A549 (cell line): ENCODE data around the gene NADSYN1. TPM values are rescaled to one million over a fixed set of nuclear protein-coding genes. Genes with fewer than 3 reads are reported as not detected.

Experiments used
- ATAC-seq, 2 experiments: fragments of 200-7000 bp in 1 of 2; fragments of >200 bp in 1 of 2; cut with Nextera tagmentation in 1 of 2; cut with Tn5 transposase in 1 of 2; 3 replicates each; pipeline versions ENCODE4 v1.8.0 to v1.9.1; 2018 to 2020; ENCODE audit warnings: mild to moderate bottlenecking in 1 of 2, moderate library complexity in 1 of 2
- CTCF ChIA-PET: fragments of 300-600 bp; sonication (Branson Sonifier 250); formaldehyde crosslinking; extraction: SDS; loops from one replicate; lab custom pipeline; 2021; ENCODE audit warnings: antibody characterized with exemption, inconsistent platforms; lab: Yijun Ruan, JAX
- POLR2A ChIA-PET: fragments of 350-600 bp; formaldehyde crosslinking; extraction: SDS; loops from one replicate; lab custom pipeline; 2021; ENCODE audit warnings: antibody characterized with exemption, inconsistent platforms; lab: Yijun Ruan, JAX
- DNase-seq, 2 experiments: peaks; one replicate each; pipeline versions ENCODE4 v3.0.0 to v3.0.0-alpha.2; 2011 to 2016; ENCODE audit warnings: low read depth in 1 of 2, low spot score in 1 of 2
- FAIRE-seq: peaks from 2 replicates; lab custom pipeline; 2011; peaks lifted over from hg19 to GRCh38; lab: Jason Lieb, UNC
- H3K27ac ChIP-seq, 2 experiments: fragments of >200 bp; sonication (Bioruptor Twin); formaldehyde crosslinking; 3 replicates each; pipeline ENCODE4 v1.5.1; 2016 to 2017
- H3K4me1 ChIP-seq: fragments of >200 bp; sonication (Bioruptor Twin); formaldehyde crosslinking; 3 replicates; pipeline ENCODE4 v1.6.1; 2016
- H3K4me2 ChIP-seq: fragments of >200 bp; sonication (Bioruptor Twin); formaldehyde crosslinking; 3 replicates; pipeline ENCODE4 v1.6.1; 2016
- H3K4me3 ChIP-seq: fragments of >200 bp; sonication (Bioruptor Twin); formaldehyde crosslinking; 3 replicates; pipeline ENCODE4 v1.5.1; 2016
- H3K9me3 ChIP-seq: fragments of >200 bp; sonication (Bioruptor Twin); formaldehyde crosslinking; 3 replicates; pipeline ENCODE4 v1.6.1; 2016
- BHLHE40 ChIP-seq: IDR thresholded peaks from 2 replicates; pipeline ENCODE4 v1.6.1; 2012; ENCODE audit warnings: low read depth, low read length, inconsistent platforms
- EHF ChIP-seq: fragments of 250-450 bp; sonication (Bioruptor Pico); IDR thresholded peaks from 2 replicates; pipeline ENCODE4 v1.5.0; 2020; ENCODE audit warnings: mild to moderate bottlenecking
- EP300 ChIP-seq, 2 experiments: fragments of >200 bp; sonication (Bioruptor Twin); formaldehyde crosslinking; IDR thresholded peaks; 2 replicates in 1 of 2; 3 replicates in 1 of 2; pipeline ENCODE4 v1.6.1; 2016 to 2017
- FOSB ChIP-seq: fragments of 250-450 bp; sonication (Bioruptor Pico); IDR thresholded peaks from 2 replicates; pipeline ENCODE4 v1.5.0; 2020; ENCODE audit warnings: mild to moderate bottlenecking, moderate library complexity
- FOXS1 ChIP-seq: fragments of 250-450 bp; sonication (Bioruptor Pico); IDR thresholded peaks from 2 replicates; pipeline ENCODE4 v1.5.0; 2020; ENCODE audit warnings: mild to moderate bottlenecking, moderate library complexity
- HDAC2 ChIP-seq: fragments of 200-600 bp; sonication (generic); IDR thresholded peaks from 2 replicates; pipeline ENCODE4 v1.6.1; 2016
- KDM1A ChIP-seq: fragments of 200-600 bp; sonication (generic); IDR thresholded peaks from 2 replicates; pipeline ENCODE4 v1.6.1; 2016; ENCODE audit warnings: low read depth, mild to moderate bottlenecking
- MAZ ChIP-seq: fragments of 150-350 bp; IDR thresholded peaks from 2 replicates; pipeline ENCODE4 v1.6.1; 2014; ENCODE audit warnings: antibody characterized with exemption, low read depth, low read length, borderline replicate concordance
- NPAS2 ChIP-seq: fragments of 250-450 bp; sonication (Bioruptor Pico); IDR thresholded peaks from 2 replicates; pipeline ENCODE4 v1.8.0; 2022; ENCODE audit warnings: mild to moderate bottlenecking, moderate library complexity, borderline replicate concordance
- POLR2AphosphoS2 ChIP-seq: conservative IDR thresholded peaks from 2 replicates; pipeline ENCODE4 v1.6.1; 2012; ENCODE audit warnings: low read length, improper control_type of control experiment, inconsistent platforms
- RCOR1 ChIP-seq: fragments of 150-350 bp; IDR thresholded peaks from 2 replicates; pipeline ENCODE4 v1.6.1; 2014; ENCODE audit warnings: antibody characterized with exemption, low read length, low read depth
- RNF2 ChIP-seq: fragments of 200-600 bp; sonication (generic); IDR thresholded peaks from 2 replicates; pipeline ENCODE4 v1.6.1; 2016; ENCODE audit warnings: low read depth, mild to moderate bottlenecking, antibody characterized with exemption, moderate library complexity, borderline replicate concordance
- SMC3 ChIP-seq: fragments of >200 bp; sonication (Bioruptor Twin); formaldehyde crosslinking; IDR thresholded peaks from 3 replicates; pipeline ENCODE4 v1.6.1; 2018; ENCODE audit warnings: inconsistent platforms
- TFCP2L1 ChIP-seq: fragments of 250-450 bp; sonication (Bioruptor Pico); IDR thresholded peaks from 2 replicates; pipeline ENCODE4 v1.5.0; 2021; ENCODE audit warnings: mild to moderate bottlenecking
- ZC3H11A ChIP-seq: fragments of 450-650 bp; IDR thresholded peaks from 2 replicates; pipeline ENCODE4 v1.6.1; 2014; ENCODE audit warnings: antibody characterized with exemption, mild to moderate bottlenecking
- ZFP36 ChIP-seq: fragments of 450-650 bp; IDR thresholded peaks from 2 replicates; pipeline ENCODE4 v1.6.1; 2014; ENCODE audit warnings: borderline replicate concordance; ENCODE audit not compliant: partially characterized antibody
- WGBS: methylation state at CpG from one replicate; pipeline ENCODE4 v1.1.6; 2017; ENCODE audit errors: missing lambda C conversion rate; 5-methylcytosine and 5-hydroxymethylcytosine counted together
- polyA plus RNA-seq, 4 experiments: library from polyadenylated mRNA; depleted of rRNA in 3 of 4; stranded (reverse); fragments of >200 nt; fragmentation: RNase III in 1 of 4; extraction: RNeasy Plus Mini Kit Qiagen cat#74134 plus additional on column Dnase treatment in 1 of 4; gene quantifications; 2 replicates in 3 of 4; 3 replicates in 1 of 4; pipeline ENCODE4 v1.2.3, GENCODE V29; 2011 to 2017
- TF ChIP-seq, protein P1 (sequence below): IDR thresholded peaks from 2 replicates; pipeline ENCODE4 v1.6.1; 2012; ENCODE audit warnings: low read depth, borderline replicate concordance
- TF ChIP-seq, protein P2 (sequence below): fragments of >200 bp; sonication (Bioruptor Twin); formaldehyde crosslinking; IDR thresholded peaks from 3 replicates; pipeline ENCODE4 v1.6.1; 2016

Gene NADSYN1
- polyA plus RNA-seq, 2 of the 4 experiments (the other 2 are of a cell fraction), result 34.6 to 63.3 TPM

DNA sequence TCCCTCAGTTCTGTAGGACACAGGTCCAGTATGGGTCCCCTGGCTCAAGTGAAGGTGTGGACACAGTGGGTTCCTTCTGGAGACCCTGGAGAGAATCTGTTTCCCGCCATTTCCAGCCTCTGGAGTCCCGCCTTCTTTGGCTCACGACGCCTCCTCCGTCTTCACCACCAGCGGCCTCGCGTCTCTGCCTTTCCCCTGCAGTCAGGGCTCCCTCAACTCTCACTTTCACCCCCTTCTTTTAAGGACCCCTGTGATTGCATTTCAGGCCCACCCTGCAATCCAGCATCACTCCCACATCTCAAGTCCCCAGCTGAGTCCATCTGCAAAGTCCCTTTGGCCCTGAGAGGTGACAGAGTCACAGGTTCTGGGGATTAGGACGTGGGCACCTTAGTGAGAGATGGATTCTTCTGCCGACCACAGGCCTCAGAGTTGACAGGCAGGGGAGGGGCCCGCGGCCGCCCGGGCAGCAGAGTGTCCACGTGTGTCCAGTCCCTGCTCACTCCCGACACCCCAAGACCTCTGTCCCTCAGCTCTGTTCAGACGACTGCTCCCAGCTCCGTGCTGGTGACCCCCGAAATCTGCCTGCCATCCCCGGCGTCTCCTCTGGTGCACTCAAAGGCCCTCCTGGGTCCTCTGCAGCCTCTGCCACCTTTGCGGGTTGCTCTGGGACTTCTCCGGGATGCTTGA, 37.2 kb downstream of the NADSYN1 start:
- TF ChIP-seq EHF (CRISPR knock-in tag) (no peak), RNF2 (no peak), EP300 (IDR thresholded peaks at IDR 0.05) (no peak), NPAS2 (CRISPR knock-in tag) (no peak), RCOR1 (no peak)
- H3K4me1 ChIP-seq, result peaks cover 13% of the 10 kb centered on the region; the same call in 2 of the 3 replicates
- no peaks in the 10 kb centered on the region for H3K9me3 ChIP-seq
- CTCF ChIA-PET, result interaction anchor here (1.5 kb wide), 1 partner anchor 17 kb away, joined by 3 read pairs; no protein-coding TSS in a partner anchor
- POLR2A ChIA-PET, result no interaction called here
- ATAC-seq (no peak), DNase-seq (no peak), FAIRE-seq (no peak)
- no peak overlapping the region for H3K27ac ChIP-seq
- no peak overlapping the region for H3K4me2 ChIP-seq
- WGBS, result 95% methylated on average over 23 of the region's 23 CpGs
- H3K4me3 ChIP-seq, result no peak overlapping the region

DNA sequence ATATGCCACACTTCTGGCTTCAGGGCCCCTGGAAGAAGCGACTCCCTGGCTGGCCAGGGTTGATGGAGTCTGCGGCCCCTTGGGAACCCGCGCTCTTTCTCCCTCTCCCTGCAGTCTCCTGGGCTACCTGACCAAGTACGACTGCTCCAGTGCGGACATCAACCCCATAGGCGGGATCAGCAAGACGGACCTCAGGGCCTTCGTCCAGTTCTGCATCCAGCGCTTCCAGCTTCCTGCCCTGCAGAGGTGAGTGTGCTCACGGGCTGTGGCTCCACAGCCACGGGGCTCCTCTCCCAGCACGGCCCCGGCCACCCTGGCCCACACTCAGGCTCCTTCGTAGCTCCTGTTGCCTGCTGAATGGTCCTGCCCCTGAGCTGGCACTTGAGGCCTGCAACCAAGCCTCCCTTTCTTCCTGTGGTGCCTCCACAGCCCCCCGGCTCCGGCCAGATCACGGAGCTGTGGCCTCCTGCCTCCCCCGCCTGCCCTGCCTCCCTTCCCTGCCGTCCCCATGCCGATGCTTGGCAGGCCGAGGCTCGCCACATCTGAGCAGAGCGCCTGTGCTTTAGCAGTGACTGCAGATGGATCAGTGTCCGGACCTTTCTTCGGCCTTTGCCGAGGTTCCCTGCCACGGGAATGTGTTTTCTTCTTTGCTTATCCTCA, 37.9 kb downstream of the NADSYN1 start:
- Histone ChIP-seq H3K4me1 (peaks cover 13% of the 10 kb centered on the region; the same call in 2 of the 3 replicates), H3K27ac (no peak overlapping the region), H3K4me3 (no peak overlapping the region), H3K4me2 (no peak overlapping the region), H3K9me3 (no peaks in the 10 kb centered on the region)
- TF ChIP-seq BHLHE40 (no peak), MAZ (no peak), SMC3 (no peak), FOXS1 (CRISPR knock-in tag) (no peak), HDAC2 (no peak), ZFP36 (no peak), KDM1A (no peak), FOSB (CRISPR knock-in tag) (no peak), TFCP2L1 (no peak), POLR2AphosphoS2 (no peak), ZC3H11A (no peak), EHF (CRISPR knock-in tag) (no peak)
- TF ChIP-seq, protein P1, sequence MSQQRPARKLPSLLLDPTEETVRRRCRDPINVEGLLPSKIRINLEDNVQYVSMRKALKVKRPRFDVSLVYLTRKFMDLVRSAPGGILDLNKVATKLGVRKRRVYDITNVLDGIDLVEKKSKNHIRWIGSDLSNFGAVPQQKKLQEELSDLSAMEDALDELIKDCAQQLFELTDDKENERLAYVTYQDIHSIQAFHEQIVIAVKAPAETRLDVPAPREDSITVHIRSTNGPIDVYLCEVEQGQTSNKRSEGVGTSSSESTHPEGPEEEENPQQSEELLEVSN, result no peak
- TF ChIP-seq, protein P2, sequence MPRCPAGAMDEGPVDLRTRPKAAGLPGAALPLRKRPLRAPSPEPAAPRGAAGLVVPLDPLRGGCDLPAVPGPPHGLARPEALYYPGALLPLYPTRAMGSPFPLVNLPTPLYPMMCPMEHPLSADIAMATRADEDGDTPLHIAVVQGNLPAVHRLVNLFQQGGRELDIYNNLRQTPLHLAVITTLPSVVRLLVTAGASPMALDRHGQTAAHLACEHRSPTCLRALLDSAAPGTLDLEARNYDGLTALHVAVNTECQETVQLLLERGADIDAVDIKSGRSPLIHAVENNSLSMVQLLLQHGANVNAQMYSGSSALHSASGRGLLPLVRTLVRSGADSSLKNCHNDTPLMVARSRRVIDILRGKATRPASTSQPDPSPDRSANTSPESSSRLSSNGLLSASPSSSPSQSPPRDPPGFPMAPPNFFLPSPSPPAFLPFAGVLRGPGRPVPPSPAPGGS, result no peak
- ATAC-seq, result no peak
- ChIA-PET CTCF (no interaction called here), POLR2A (no interaction called here)
- WGBS, result 94% methylated on average over 28 of the region's 28 CpGs
- no peak for DNase-seq
- FAIRE-seq, result no peak

DNA sequence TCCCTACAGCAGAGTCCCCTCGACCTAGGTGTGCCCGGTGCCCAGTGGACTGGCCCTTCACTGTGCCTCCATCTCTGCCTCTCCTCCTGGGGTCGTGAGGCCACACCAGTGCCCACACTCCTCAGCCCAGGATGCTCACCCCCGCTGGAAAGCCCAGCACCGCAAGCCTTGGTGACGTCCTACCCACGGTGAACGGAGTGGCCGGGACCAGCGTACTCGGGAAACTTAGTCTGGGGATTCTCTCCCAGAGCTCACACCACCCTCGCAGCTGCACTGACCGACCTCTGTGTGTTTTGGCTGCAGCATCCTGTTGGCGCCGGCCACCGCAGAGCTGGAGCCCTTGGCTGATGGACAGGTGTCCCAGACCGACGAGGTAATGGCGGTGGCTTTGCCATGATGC, 38.5 kb downstream of the NADSYN1 start:
- no peak overlapping the region for H3K4me2 ChIP-seq
- CTCF ChIA-PET, result no interaction called here
- POLR2A ChIA-PET, result no interaction called here
- ATAC-seq (0 out of 6 replicates have a peak, but pooled peaks of 1 of the 2 experiments have one; percentile 20), FAIRE-seq (no peak), DNase-seq (no peak)
- H3K4me1 ChIP-seq, result peaks cover 13% of the 10 kb centered on the region; the same call in 2 of the 3 replicates
- 100% methylated on average over 3 of the region's 19 CpGs for WGBS
- no peak overlapping the region for H3K4me3 ChIP-seq
- no peak overlapping the region for H3K27ac ChIP-seq
- H3K9me3 ChIP-seq, result no peaks in the 10 kb centered on the region
- TF ChIP-seq TFCP2L1 (no peak), MAZ (no peak)

DNA sequence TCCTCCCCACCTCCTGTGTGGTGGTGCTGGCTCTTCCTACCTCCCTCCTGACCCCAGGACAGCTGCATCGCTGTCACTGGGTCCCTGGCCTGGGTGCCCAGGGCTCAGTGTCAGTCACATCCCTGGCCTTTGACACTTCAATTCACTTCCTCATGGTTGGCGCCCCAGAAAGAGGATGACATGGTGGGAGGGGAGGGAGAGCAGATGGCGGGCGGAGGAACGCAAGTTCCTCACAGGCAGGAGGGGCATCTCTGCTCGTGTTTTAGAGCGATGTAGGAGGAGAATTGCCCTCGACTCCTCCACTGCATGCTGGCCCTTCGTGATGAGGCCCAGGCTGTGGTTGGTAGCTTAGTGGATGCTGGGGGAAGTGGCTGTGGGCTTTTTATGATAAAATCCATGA, 38.9 kb downstream of the NADSYN1 start:
- 88% methylated on average over 9 of the region's 9 CpGs for WGBS
- Histone ChIP-seq H3K4me2 (no peak overlapping the region), H3K4me3 (no peak overlapping the region), H3K4me1 (peaks cover 13% of the 10 kb centered on the region; the same call in 2 of the 3 replicates), H3K27ac (no peak overlapping the region), H3K9me3 (no peaks in the 10 kb centered on the region)
- ChIA-PET POLR2A (no interaction called here), CTCF (no interaction called here)
- no peak for DNase-seq
- FAIRE-seq, result no peak
- no peak for TF ChIP-seq RCOR1
- no peak for ATAC-seq
